ENCODE measurements around the gene DMAC1. TPM values are rescaled to one million over a fixed set of nuclear protein-coding genes. Genes with fewer than 3 reads are reported as not detected.

DMAC1 gene
- polyA plus RNA-seq, 1 donor from 2014 or later, result 34.9 TPM

DNA sequence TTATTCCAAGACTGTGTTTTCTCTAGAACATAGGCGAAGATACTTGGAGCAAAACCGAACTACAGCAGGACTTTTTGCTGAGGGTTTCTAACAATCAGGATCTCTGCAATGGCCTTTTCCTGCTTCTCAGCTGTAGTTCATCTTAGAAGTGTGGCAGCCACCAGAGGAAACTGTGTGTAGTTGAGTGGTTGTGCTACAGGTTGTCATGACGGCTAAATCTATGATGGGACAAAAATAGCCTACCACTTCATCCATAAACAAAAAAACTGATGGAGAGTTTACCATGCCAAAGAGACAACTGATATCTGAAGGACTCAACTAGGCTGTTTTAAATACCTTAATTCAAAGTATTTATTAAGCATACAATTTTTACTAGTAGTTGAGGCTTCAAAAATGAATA is 28.2 kb upstream of the DMAC1 start:
- no peak overlapping the region for H3K4me3 ChIP-seq (ENCODE audit: low read length)
- H3K36me3 ChIP-seq (ENCODE audit: insufficient read depth, low read length), result no peaks in the 10 kb centered on the region
- no peak overlapping the region for H2AFZ ChIP-seq (ENCODE audit: low read depth, low read length)
- no peaks in the 10 kb centered on the region for H3K79me2 ChIP-seq (replicated peaks; ENCODE audit: insufficient read depth, low read length)
- no peaks in the 10 kb centered on the region for H3K9me2 ChIP-seq (ENCODE audit: insufficient read depth, low read length)
- no peak overlapping the region for H3K27ac ChIP-seq (ENCODE audit: low read length)
- no peak overlapping the region for H3K4me2 ChIP-seq (ENCODE audit: low read length)
- no peaks in the 10 kb centered on the region for H3K27me3 ChIP-seq (ENCODE audit: insufficient read depth, low read depth, low read length)
- H3F3A ChIP-seq (ENCODE audit: insufficient read depth, low read length, poor library complexity, severe bottlenecking), result no peaks in the 10 kb centered on the region
- H3K9ac ChIP-seq (ENCODE audit: low read length), result no peak overlapping the region
- TF ChIP-seq TAF1 (IDR thresholded peaks at IDR 0.05; ENCODE audit: low read depth) (no peak), SMC3 (conservative IDR thresholded peaks at IDR 0.05; ENCODE audit: poor library complexity) (no peak), EP300 (conservative IDR thresholded peaks at IDR 0.05; ENCODE audit: poor library complexity, severe bottlenecking) (no peak)
- no peaks in the 10 kb centered on the region for H3K9me3 ChIP-seq (ENCODE audit: low read length)
- no peaks in the 10 kb centered on the region for H4K20me1 ChIP-seq (ENCODE audit: insufficient read depth)

DNA sequence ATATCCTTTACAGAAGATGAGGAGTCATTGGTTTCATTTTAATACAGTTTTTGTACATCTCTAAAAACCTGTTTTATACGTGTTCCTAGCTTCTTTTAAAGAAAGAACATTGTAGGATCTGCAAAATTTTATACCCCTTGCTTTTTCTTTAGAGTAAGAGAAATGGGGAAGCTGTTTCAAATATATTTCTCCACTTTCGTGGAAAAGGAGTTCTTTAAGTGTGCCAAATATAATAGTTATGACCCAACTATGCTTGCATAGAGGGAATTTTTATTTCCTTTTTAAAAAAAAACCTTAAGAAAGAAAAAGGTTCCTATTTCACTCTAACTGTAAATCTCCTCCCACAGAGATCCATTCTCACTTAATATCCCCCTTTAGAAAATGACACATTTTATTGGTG is 27.5 kb upstream of the DMAC1 start:
- no peaks in the 10 kb centered on the region for H3K9me2 ChIP-seq (ENCODE audit: insufficient read depth, low read length)
- TF ChIP-seq EZH2 (IDR thresholded peaks at IDR 0.05; ENCODE audit: borderline replicate concordance, insufficient read depth, low read length, poor library complexity, severe bottlenecking) (no peak), SMC3 (conservative IDR thresholded peaks at IDR 0.05; ENCODE audit: poor library complexity) (no peak), MXI1 (conservative IDR thresholded peaks at IDR 0.05; ENCODE audit: poor library complexity, severe bottlenecking) (no peak), TAF1 (IDR thresholded peaks at IDR 0.05; ENCODE audit: low read depth) (no peak), RAD21 (conservative IDR thresholded peaks at IDR 0.05) (no peak)
- TF ChIP-seq, protein P1, sequence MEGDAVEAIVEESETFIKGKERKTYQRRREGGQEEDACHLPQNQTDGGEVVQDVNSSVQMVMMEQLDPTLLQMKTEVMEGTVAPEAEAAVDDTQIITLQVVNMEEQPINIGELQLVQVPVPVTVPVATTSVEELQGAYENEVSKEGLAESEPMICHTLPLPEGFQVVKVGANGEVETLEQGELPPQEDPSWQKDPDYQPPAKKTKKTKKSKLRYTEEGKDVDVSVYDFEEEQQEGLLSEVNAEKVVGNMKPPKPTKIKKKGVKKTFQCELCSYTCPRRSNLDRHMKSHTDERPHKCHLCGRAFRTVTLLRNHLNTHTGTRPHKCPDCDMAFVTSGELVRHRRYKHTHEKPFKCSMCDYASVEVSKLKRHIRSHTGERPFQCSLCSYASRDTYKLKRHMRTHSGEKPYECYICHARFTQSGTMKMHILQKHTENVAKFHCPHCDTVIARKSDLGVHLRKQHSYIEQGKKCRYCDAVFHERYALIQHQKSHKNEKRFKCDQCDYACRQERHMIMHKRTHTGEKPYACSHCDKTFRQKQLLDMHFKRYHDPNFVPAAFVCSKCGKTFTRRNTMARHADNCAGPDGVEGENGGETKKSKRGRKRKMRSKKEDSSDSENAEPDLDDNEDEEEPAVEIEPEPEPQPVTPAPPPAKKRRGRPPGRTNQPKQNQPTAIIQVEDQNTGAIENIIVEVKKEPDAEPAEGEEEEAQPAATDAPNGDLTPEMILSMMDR (IDR thresholded peaks at IDR 0.05; ENCODE audit: poor library complexity, severe bottlenecking), result no peak
- TF ChIP-seq, protein P2, sequence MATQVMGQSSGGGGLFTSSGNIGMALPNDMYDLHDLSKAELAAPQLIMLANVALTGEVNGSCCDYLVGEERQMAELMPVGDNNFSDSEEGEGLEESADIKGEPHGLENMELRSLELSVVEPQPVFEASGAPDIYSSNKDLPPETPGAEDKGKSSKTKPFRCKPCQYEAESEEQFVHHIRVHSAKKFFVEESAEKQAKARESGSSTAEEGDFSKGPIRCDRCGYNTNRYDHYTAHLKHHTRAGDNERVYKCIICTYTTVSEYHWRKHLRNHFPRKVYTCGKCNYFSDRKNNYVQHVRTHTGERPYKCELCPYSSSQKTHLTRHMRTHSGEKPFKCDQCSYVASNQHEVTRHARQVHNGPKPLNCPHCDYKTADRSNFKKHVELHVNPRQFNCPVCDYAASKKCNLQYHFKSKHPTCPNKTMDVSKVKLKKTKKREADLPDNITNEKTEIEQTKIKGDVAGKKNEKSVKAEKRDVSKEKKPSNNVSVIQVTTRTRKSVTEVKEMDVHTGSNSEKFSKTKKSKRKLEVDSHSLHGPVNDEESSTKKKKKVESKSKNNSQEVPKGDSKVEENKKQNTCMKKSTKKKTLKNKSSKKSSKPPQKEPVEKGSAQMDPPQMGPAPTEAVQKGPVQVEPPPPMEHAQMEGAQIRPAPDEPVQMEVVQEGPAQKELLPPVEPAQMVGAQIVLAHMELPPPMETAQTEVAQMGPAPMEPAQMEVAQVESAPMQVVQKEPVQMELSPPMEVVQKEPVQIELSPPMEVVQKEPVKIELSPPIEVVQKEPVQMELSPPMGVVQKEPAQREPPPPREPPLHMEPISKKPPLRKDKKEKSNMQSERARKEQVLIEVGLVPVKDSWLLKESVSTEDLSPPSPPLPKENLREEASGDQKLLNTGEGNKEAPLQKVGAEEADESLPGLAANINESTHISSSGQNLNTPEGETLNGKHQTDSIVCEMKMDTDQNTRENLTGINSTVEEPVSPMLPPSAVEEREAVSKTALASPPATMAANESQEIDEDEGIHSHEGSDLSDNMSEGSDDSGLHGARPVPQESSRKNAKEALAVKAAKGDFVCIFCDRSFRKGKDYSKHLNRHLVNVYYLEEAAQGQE (IDR thresholded peaks at IDR 0.05; ENCODE audit: borderline replicate concordance), result no peak
- no peaks in the 10 kb centered on the region for H3F3A ChIP-seq (ENCODE audit: insufficient read depth, low read length, poor library complexity, severe bottlenecking)
- H3K9ac ChIP-seq (ENCODE audit: low read length), result no peak overlapping the region
- no peak overlapping the region for H2AFZ ChIP-seq (ENCODE audit: low read depth, low read length)
- H3K9me3 ChIP-seq (ENCODE audit: low read length), result no peaks in the 10 kb centered on the region
- no peaks in the 10 kb centered on the region for H3K27me3 ChIP-seq (ENCODE audit: insufficient read depth, low read depth, low read length)
- H3K27ac ChIP-seq (ENCODE audit: low read length), result no peak overlapping the region
- H3K79me2 ChIP-seq (replicated peaks; ENCODE audit: insufficient read depth, low read length), result no peaks in the 10 kb centered on the region
- no peaks in the 10 kb centered on the region for H3K36me3 ChIP-seq (ENCODE audit: insufficient read depth, low read length)
- H3K4me2 ChIP-seq (ENCODE audit: low read length), result no peak overlapping the region
- no peaks in the 10 kb centered on the region for H4K20me1 ChIP-seq (ENCODE audit: insufficient read depth)
- H3K4me3 ChIP-seq (ENCODE audit: low read length), result no peak overlapping the region

DNA sequence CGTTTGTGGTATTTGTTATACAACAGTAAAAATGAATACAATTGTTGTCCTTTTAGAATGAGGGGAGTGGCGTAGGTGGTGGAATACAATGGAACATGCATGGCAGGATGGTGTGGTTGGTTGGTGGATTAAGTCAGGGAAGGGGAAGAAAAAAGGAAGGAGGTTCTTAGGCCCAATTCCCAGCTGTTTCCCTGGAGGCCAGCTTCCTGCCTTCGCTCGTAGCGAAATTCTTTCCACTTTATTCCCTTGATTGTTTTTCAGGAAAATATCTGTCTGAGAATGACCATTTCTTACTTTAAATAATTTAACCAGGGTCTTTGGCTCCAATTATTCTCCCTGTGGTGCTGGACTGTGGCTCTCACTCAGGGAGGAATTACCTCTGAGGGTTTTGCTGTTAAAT is 24.1 kb upstream of the DMAC1 start:
- Histone ChIP-seq H3K27me3 (ENCODE audit: insufficient read depth, low read depth, low read length) (no peaks in the 10 kb centered on the region), H3K27ac (ENCODE audit: low read length) (no peak overlapping the region), H3K79me2 (replicated peaks; ENCODE audit: insufficient read depth, low read length) (no peaks in the 10 kb centered on the region), H2AFZ (ENCODE audit: low read depth, low read length) (no peak overlapping the region), H3K4me3 (ENCODE audit: low read length) (no peak overlapping the region), H3K4me2 (ENCODE audit: low read length) (no peak overlapping the region), H4K20me1 (ENCODE audit: insufficient read depth) (no peaks in the 10 kb centered on the region), H3K36me3 (ENCODE audit: insufficient read depth, low read length) (no peaks in the 10 kb centered on the region), H3K9me2 (ENCODE audit: insufficient read depth, low read length) (no peaks in the 10 kb centered on the region), H3F3A (ENCODE audit: insufficient read depth, low read length, poor library complexity, severe bottlenecking) (no peaks in the 10 kb centered on the region), H3K9me3 (ENCODE audit: low read length) (no peaks in the 10 kb centered on the region), H3K9ac (ENCODE audit: low read length) (no peak overlapping the region)
- TF ChIP-seq, protein P2 (IDR thresholded peaks at IDR 0.05; ENCODE audit: borderline replicate concordance), result no peak
- no peak for TF ChIP-seq EZH2 (IDR thresholded peaks at IDR 0.05; ENCODE audit: borderline replicate concordance, insufficient read depth, low read length, poor library complexity, severe bottlenecking)

All from neural cell (in vitro differentiated cells).